GM20000 (cell line): ENCODE results near the gene KCNQ1OT1.

Experiments
- DNase-seq: peaks from one replicate; pipeline ENCODE4 v3.0.0; 2012; ENCODE audit warnings: low spot score
- TF ChIP-seq, protein P1 (sequence below): IDR thresholded peaks from 2 replicates; pipeline ENCODE4 v1.5.1; 2012; ENCODE audit warnings: mild to moderate bottlenecking, control low read depth; ENCODE audit errors: extremely low read depth, missing control alignments

The KCNQ1OT1 gene

GRCh38 chr11:2580061-2580421 is 119.8 kb downstream of the KCNQ1OT1 start:
- DNase-seq = no peak
- TF ChIP-seq, protein P1, sequence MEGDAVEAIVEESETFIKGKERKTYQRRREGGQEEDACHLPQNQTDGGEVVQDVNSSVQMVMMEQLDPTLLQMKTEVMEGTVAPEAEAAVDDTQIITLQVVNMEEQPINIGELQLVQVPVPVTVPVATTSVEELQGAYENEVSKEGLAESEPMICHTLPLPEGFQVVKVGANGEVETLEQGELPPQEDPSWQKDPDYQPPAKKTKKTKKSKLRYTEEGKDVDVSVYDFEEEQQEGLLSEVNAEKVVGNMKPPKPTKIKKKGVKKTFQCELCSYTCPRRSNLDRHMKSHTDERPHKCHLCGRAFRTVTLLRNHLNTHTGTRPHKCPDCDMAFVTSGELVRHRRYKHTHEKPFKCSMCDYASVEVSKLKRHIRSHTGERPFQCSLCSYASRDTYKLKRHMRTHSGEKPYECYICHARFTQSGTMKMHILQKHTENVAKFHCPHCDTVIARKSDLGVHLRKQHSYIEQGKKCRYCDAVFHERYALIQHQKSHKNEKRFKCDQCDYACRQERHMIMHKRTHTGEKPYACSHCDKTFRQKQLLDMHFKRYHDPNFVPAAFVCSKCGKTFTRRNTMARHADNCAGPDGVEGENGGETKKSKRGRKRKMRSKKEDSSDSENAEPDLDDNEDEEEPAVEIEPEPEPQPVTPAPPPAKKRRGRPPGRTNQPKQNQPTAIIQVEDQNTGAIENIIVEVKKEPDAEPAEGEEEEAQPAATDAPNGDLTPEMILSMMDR = no peak

DNA sequence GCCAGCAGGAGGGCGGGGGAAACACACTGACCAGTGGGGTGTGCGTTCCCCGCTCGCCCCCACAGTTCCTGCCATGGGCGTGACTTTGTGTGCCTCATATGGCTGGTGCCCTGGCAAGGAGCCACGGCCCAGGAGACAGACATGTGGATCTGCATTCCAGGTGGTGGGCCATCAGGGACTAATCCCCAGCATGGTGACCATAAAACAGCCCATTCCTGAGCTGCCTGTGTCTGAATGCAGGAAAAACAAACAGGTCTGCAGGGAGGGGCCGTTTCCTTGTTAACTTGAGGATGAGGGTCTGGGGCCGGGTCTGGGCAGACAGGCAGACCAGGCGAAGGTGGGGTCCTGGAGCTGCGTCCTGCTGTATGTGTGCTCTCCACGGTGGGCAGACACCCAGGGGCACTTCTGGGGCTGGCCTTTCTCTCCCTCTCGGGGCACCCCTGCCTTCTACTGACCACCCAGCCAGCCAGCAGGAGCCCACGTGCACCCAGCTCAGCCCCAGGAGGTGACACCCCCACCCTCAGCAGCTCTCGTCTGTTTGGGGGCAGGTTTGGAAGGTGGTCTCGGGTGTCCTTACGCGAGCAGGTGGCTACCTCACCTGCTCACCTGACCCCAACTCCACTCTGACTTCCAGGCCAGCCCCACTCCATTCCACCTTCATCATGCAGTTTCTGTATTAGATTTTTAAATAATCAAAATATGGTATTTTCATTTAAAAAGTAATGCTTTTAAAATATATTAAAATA is 120.3 kb downstream of the KCNQ1OT1 start:
- TF ChIP-seq, protein P1 = no peak
- DNase-seq = no peak

GRCh38 chr11:2578929-2579270 is 120.9 kb downstream of the KCNQ1OT1 start:
- TF ChIP-seq, protein P1 = no peak
- no peak for DNase-seq

GRCh38 chr11:2577991-2578928 is 121.5 kb downstream of the KCNQ1OT1 start:
- TF ChIP-seq, protein P1 = no peak
- DNase-seq = no peak

GRCh38 chr11:2577031-2577990 is 122.5 kb downstream of the KCNQ1OT1 start:
- TF ChIP-seq, protein P1 = no peak
- no peak for DNase-seq

DNA sequence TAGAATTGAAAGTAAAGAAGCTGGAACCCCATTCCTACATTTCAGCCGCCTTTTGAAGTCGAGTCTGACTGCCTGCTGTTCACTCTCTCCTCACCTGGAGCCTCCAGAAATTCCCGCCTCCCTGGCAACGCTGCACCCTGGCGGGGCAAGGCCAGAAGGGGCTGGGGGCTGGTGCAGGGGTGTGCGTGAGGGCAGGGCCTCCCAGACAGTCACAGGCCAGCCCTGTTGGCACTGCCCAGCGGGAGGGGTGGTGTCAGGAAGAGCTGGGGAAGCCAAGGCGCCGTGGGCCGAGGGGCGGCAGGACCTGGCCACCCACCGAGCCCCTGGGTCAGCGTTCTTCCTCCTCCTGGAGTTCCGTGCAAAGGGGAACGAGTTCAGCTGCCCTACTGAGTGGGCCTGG is 123.2 kb downstream of the KCNQ1OT1 start:
- DNase-seq = no peak
- TF ChIP-seq, protein P1 = no peak
